ENCODE data around the gene RPS6KL1.

The RPS6KL1 gene

DNA sequence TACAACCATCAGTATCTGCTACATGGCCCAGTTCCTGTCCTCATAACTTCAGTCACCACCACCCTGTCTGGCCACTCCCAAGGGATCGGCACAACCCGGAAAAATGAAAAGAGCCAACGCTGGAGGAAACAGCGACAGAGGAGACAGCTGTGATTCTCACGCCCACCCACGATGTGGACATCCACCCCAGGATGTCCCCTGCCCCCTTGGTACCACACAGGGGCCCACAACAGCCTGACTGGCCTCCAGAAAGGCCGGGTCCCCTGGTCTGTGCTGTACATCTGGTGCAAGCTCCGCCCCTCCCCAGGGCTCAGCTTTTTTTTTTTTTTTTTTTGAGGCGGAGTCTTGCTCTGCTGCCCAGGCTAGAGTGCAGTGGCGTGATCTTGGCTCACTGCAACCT lies 12.5 kb downstream of the RPS6KL1 start:
- no peak for DNase-seq

GRCh38 chr14:74909911-74910310 lies 13.1 kb downstream of the RPS6KL1 start:
- no peak for DNase-seq

DNA sequence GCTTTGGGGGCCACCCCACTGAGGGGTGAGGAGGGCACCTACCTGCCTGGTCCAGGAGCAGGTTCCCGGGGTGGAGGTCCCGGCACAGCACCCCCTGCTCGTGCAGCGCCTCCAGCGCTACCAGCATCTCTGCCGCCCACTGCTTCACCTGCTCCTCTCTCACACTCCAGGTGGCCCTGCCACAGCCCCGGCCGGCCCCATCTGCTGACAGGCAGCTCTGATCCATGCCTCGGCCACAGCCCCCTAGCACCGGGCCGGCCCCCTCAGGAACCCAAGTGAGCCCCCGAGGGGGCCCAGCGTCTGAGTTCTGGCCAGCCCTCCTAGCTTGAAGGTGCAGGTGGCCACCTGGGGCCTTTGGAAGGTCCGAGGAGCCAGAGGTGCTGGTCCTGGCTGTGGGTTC lies 13.6 kb downstream of the RPS6KL1 start:
- DNase-seq: no peak

DNA sequence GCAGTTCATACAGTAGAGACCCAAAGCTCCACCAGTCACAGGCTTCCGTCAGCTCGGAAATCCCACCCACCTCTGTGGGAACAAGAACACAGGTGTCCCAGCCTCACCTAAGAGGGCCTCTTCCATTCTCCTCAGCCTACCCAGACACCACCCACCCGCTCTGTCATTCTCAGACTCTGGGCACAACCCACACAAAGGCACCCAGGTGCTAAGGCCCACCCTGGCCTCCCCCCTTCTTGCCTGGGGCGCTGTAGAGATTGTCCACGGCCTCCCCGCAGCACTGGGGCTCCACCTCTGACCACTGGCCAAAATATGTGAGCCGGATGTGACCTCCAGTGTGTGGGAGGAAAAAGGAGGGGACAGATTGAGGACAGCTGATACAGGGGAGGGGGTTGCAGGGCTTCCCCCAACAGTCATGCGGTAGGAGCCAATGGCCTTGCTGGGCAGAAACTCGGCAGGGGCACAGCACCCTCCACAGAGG lies 14.2 kb downstream of the RPS6KL1 start:
- DNase-seq: no peak

DNA sequence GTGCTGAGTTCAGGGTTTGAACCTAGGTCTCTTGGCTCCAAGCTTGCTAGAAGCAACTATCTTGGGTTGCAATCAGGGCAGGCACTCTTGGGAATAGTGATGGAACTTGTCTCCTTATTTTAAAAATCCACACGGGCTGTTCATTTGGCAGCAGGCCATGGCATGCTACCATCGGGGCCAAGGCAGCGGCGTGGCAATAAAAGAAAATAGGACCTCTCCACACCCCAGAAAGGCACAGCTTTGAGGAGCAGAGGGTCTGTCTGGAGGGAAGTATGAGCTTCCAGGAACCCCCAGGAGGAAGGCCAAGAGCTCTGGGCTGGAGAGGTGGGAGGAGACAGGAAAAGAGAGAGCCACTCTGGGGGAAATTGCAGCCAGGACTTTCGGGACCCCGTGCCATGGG lies 15.3 kb downstream of the RPS6KL1 start:
- no peak for DNase-seq

GRCh38 chr14:74906925-74907521 lies 16.0 kb downstream of the RPS6KL1 start:
- no peak for DNase-seq

DNA sequence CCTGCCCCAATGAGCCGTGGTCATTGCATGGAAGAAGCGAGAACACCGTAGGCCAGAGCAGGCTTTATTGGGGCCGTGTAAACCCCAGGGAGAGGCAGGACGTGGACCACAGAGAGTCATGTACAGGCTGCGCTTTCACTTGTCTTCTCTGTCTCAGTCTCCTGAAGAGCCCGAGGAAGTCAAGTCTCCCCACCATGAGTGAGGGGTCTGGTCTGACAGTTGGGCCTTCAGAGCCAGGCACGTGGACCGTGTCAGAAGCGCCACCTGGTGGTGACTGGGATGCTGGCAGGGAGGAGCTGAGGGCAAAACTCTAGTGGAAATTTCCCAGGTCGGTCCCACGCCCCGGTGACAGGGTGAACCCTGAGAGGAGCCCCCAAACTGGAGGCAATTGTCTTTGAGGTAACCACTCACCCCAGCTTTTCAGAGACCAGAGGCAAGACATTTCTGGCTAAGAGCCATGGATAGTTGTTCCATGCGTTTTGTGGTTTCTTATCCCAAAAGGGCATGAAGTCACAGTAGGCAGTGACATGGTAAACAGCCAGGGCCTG lies 17.4 kb downstream of the RPS6KL1 start:
- no peak for DNase-seq

DNA sequence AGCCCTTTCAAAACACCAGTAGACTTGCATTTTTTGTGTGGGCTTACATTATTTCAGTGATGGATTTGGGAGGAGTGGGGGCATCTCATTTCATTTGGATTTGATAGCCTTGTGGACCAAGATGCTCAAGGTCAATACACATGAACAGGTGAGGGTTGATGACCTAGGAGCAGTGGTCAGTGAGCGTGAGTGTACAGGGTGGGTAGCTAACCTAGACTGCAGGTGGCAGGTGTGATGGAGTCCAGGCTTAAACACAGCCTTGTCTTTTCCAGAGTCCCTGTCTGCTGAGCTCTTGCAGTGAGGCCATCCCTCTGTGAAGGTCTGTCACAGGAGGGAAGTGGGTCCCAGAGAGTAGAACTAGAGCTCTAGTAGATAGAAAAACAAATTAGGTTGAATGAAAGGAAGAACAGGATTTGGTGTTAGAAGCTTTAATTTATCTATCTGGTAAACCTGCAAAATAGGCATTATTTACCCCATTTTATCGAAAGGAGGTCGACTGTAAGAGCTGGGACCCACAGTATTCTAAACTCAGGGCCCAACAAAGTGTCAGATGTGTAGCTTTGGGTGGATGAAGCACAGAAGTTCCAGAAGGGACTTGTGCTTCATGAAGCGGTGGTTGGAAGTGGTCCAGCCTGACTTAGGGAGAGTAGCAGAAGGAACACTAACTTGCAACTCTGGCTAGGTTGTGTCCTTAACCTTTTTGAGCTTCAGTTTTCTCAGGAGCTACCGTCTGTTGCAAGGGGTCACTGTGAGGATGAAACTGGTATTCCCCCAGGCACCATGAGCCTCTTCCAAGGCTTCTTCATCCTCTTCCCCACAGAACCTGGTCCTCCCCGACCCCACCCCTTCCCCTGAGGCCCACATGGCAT lies 18.2 kb downstream of the RPS6KL1 start:
- no peak for DNase-seq

DNA sequence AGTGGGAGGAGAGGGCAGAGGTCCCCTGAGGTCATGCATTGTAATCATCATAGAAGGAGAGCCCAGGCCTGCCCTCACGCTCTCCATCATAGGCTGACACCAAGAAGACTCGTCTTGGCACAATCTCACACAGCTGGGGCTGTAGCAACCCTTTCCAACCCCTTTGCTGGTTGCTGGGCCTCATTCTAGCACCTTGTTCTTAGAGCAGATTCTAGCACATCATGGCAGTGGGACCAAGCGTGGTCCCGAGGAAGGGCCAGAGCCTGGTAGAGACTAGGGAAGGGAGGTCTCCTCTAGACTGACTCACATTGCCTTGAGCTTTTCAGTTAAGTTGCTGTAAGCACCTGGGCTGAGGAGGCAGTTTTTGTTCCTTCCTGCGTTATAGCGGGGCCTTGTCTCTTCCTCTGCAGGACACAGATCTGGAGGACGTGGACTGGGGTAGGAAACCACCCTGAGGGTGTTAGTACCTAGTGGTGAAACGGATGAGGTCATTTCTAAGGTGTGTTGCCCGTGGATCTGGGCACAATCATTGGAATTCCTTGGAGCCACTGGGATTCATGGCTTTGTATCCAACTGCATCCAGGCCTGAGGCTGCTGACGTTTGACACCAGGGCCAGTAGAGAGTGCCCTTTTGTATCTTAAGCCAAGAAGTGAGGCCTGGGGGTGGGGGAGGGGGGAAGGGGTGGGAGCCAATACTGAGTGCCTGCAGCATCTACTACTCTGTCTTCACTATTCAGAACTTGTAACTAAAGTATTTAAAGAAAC lies 19.9 kb downstream of the RPS6KL1 start:
- no peak for DNase-seq

DNA sequence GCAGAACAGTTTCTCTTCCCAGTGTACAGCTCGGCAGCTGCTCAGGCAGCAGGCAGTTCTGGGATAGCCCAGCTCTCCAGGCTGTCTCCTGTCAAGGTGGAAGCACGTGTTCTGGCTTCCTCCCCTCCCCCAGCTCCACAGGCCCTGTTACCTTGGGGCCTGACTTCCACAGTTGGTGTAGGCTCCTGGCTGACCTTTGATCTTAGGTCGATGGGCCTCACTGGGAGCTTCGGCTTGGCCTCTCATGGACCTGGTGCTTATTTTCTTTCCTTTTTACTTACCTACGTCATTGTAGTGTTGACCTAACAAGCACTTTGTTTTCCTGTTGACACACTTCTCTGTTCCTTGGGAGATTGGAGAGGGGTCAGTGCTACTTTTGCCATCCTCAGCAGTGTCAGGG lies 24.4 kb downstream of the RPS6KL1 start:
- DNase-seq: no peak

GRCh38 chr14:74898083-74898482 lies 25.0 kb downstream of the RPS6KL1 start:
- DNase-seq: no peak

DNA sequence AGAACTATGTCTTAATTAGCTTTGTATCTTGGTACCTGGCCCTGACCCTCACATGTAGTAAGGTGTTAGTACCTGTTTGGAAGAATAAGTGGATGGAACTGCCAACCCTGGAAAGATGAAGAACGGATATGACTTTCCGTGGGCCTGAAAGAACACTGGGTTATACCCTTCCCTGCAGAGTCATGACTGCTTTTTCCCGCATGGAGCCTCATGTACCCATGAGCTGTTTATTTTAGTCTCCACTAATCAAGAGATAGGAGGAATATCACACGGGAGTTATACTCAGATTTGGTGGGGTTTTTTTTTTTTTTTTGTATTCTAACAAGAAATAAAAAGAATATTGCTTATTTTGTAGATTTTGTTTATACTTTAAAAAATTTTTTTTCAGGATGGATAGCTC lies 25.4 kb downstream of the RPS6KL1 start:
- DNase-seq: no peak

- DNase-seq: no peak
Measured at GRCh38 chr14:74896400-74896799, 26.7 kb downstream of the RPS6KL1 start.

- no peak for DNase-seq
Measured at GRCh38 chr14:74893614-74894091, 29.4 kb downstream of the RPS6KL1 start.

DNA sequence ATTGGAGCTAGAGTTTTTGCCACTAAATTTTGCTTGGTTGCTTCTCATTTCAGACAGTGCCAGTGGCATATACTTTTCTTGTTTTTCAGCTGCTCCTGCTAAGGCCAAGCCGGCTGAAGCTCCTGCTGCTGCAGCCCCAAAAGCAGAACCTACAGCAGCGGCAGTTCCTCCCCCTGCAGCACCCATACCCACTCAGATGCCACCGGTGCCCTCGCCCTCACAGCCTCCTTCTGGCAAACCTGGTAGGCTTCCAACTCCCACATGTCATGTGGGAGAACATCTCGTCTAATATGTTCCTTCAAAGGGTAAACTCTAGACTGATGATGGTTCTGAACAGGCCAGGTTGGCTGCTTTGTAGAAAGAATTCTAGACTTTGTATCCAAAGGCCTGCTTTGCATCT lies 30.3 kb downstream of the RPS6KL1 start:
- no peak for DNase-seq

DNA sequence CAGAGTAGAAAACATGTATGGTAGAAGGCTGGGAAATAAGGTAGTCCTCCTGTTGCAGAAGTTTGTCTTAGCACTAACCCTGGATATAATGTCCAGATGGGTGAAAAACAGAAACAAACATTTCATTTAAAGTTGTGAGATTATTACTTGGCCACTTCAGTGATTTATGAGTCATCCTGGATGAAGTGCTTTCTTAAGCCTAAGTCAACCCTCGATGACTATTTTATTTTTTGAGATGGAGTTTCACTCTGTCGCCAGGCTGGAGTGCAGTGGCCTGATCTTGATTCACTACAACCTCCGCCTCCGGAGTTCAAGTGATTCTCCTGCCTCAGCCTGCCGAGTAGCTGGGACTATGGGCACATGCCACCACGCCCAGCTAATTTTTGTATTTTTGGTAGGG lies 31.2 kb downstream of the RPS6KL1 start:
- DNase-seq: no peak

DNA sequence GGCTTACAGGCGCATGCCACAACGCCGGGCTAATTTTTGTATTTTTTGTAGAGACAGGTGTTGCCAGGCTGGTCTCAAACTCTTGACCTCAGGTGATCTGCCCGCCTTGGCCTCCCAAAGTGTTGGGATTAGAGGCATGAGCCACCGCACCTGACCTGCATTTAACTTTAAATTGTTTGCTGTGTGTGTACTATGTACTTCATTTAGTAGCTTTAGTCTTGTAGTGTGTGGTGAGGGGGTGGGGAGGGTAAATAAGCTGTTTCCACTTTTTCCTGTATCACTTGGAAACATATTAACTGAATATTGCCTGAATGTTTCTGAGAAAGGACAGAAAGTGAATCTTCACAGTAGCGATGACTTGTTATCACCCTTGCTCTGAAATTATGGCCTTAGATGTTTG lies 32.8 kb downstream of the RPS6KL1 start:
- no peak for DNase-seq

GRCh38 chr14:74888164-74889158 lies 34.6 kb downstream of the RPS6KL1 start:
- DNase-seq: no peak

GRCh38 chr14:74886001-74886400 lies 37.1 kb downstream of the RPS6KL1 start:
- no peak for DNase-seq

DNA sequence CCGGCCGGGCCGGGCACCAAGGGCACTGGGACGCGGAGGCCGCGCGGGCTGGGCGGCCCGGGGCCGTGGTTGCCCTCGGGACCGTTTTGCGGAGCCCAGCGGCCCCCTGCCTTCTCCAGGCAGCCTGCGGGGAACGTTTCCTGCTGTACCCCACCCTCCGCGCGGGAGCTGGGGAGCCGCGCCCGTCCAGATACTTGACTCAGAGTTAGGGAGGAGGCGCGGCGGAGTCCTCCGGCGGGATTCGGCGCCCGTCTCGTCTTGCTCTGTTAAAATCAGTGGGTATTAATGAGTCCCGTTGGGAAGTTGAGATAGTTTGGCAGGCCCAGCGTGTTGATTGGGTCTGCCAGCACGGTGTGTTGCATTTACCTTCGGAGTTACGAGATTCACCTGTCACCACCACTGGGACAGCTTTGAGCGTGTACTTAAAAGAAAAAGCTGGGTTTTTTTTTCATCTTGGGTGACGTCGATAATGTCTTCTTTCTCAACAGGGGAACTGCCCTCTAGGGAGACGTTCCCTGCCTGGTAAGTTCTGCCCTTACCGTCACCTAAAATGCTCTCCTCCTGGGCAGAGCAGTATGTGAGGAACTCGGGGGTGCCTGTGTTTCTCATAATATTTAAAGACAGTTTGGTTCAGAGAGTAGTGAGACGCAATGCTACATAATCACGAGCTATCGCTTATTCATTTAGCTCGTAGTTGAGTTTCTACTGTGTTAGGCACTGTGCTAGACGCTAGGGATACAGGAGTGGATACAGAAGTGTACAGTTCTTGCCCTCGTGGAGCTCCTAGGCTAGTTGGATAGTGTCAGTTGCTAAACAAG lies 40.7 kb downstream of the RPS6KL1 start:
- no peak for DNase-seq

All from NCI-H1417 treated with DMSO at 0.1 percent for 48 hours (cell line).